Measurements from ENCODE around the gene OCIAD1.
"Not testable (repeated sequence)": the region's sequence is repeated elsewhere in the genome, so short reads cannot be mapped to it uniquely, and the experiment has no call there.

Gene OCIAD1

DNA sequence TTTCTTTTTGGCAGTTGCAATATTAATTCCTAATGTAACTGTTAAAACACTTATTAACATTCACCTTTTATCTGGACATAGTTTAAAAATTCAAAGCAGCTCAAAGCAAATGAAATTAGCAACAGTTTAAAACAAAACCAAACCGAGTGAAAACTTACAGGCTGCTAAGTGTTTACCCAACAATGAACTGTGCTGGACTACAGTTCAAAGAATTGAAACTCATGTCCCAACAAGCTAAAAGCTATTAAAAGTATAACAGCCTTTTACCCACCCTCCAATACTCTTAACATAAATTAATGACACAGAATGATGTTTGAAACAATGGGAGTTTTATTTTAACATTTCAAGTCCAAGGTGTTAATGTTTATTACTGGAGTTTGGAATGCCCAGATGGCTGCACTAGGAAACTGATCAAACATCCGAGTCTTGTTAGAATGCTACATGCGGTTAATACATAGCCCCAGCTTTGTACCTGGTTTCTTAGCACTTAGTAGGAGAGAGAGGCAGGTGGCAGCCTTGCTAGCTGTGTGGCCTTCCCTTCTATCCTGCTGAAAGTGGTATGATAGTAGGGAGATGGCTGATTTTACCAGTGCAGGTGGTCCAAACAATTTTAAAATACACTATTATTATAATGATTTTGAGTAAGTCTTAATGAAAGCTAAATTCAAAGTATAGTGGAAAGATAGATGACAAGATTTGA is 29.7 kb upstream of the OCIAD1 start:
- Mint-ChIP-seq H3K27me3 (no peaks in the 10 kb centered on the region), H3K9me3 (no peaks in the 10 kb centered on the region), H3K4me1 (ENCODE audit: low read depth) (peaks cover 4% of the 10 kb centered on the region), H3K4me3 (no peak overlapping the region), H3K36me3 (ENCODE audit: low read depth) (no peaks in the 10 kb centered on the region), H3K27ac (no peak overlapping the region)

- H3K36me3 Mint-ChIP-seq (ENCODE audit: low read depth): no peaks in the 10 kb centered on the region
- H3K27me3 Mint-ChIP-seq: no peaks in the 10 kb centered on the region
- H3K9me3 Mint-ChIP-seq: no peaks in the 10 kb centered on the region
- H3K4me1 Mint-ChIP-seq (ENCODE audit: low read depth): peaks cover 4% of the 10 kb centered on the region
- H3K27ac Mint-ChIP-seq: no peak overlapping the region
- no peak overlapping the region for H3K4me3 Mint-ChIP-seq
Observed at GRCh38 chr4:48804584-48805301, 26.1 kb upstream of the OCIAD1 start.

DNA sequence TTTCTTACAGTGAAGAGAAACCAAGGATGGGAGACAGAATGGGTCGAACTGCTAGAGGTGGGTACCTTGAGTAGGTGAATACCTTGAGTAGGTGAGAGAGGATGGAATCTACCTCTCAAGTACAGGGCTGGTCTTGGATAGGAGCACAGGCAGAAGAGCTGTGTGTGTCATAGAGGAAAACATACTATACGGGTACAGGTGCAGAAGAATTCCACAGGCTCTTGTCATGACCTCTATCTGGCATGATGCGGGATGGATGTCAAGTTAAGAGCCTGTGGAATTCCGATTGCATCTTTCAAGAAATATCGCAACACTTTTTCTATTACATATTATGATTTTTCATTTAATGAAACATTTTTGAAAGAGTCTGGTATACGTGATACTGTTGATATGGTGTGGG is 18.0 kb upstream of the OCIAD1 start:
- peaks cover 10% of the 10 kb centered on the region for H3K4me1 Mint-ChIP-seq (ENCODE audit: low read depth)
- no peak overlapping the region for H3K27ac Mint-ChIP-seq
- H3K36me3 Mint-ChIP-seq (ENCODE audit: low read depth): no peaks in the 10 kb centered on the region
- peaks cover 13% of the 10 kb centered on the region for H3K27me3 Mint-ChIP-seq
- H3K4me3 Mint-ChIP-seq: no peak overlapping the region
- H3K9me3 Mint-ChIP-seq: no peaks in the 10 kb centered on the region

DNA sequence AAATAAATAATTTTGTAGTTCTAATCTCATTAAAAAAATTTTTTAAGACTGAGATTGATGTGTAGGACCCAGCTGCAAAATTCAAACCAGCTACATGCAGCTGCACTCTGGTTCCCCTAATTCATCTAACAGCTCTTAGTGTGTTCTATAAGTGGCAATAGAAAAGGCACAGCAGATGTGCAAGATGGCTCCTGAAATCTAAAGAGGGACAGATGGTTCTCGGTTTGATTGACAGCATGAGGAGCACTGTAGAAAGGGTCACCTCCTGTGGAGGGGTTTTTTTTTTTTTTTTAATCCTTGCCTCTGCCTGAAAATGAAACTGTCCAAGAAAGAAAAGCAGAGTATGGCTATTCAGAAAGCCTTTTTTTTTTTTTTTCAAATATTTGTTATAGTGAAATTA is 16.9 kb upstream of the OCIAD1 start:
- H3K4me3 Mint-ChIP-seq: no peak overlapping the region
- H3K4me1 Mint-ChIP-seq (ENCODE audit: low read depth): peaks cover 10% of the 10 kb centered on the region
- H3K27me3 Mint-ChIP-seq: peaks cover 13% of the 10 kb centered on the region
- no peak overlapping the region for H3K27ac Mint-ChIP-seq
- no peaks in the 10 kb centered on the region for H3K36me3 Mint-ChIP-seq (ENCODE audit: low read depth)
- no peaks in the 10 kb centered on the region for H3K9me3 Mint-ChIP-seq

DNA sequence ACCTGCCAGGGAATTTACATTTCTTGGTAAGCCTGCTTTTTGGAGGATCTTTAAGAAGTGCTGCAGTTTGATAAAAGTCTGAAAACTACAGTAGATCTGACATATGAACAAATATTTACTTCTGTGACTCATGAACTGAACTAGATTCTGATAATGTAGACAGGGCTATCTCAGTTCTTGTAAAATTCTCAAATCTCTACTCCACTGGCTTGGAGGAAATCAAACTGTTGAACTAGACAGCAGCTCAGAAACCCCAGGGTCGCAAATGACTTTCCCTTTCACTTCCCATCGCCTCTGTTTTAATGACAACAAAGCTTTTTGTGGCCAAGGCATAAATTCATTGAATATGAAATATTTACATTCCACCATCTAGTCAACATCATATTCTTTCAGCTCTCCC is 15.4 kb upstream of the OCIAD1 start:
- no peak overlapping the region for H3K27ac Mint-ChIP-seq
- peaks cover 10% of the 10 kb centered on the region for H3K4me1 Mint-ChIP-seq (ENCODE audit: low read depth)
- no peaks in the 10 kb centered on the region for H3K9me3 Mint-ChIP-seq
- no peak overlapping the region for H3K4me3 Mint-ChIP-seq
- no peaks in the 10 kb centered on the region for H3K36me3 Mint-ChIP-seq (ENCODE audit: low read depth)
- peaks cover 13% of the 10 kb centered on the region for H3K27me3 Mint-ChIP-seq

DNA sequence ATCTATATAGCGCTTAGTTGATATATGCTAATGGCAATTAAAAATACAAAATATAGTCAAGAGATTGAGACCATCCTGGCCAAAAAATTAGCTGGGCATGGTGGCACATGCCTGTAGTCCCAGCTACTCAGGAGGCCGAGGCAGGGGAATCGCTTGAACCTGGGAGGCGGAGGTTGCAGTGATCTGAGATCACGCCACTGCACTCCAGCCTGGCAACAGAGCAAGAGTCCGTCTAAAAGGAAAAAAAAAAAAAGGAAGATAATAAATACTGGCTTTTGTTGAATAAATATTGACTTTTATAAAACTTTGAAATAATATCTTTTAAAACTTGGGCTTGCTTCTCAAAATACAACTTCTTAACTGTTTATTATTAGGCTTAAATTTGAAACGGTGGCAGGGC is 14.6 kb upstream of the OCIAD1 start:
- not testable (repeated sequence) for H3K36me3 Mint-ChIP-seq (ENCODE audit: low read depth); H3K9me3 Mint-ChIP-seq; H3K27me3 Mint-ChIP-seq; H3K4me3 Mint-ChIP-seq; H3K27ac Mint-ChIP-seq
- peaks cover 14% of the 10 kb centered on the region for H3K4me1 Mint-ChIP-seq (ENCODE audit: low read depth)

GRCh38 chr4:48816971-48817370 is 13.9 kb upstream of the OCIAD1 start:
- peaks cover 16% of the 10 kb centered on the region for H3K4me1 Mint-ChIP-seq (ENCODE audit: low read depth)
- no peaks in the 10 kb centered on the region for H3K9me3 Mint-ChIP-seq
- H3K27me3 Mint-ChIP-seq: peaks cover 5% of the 10 kb centered on the region
- H3K36me3 Mint-ChIP-seq (ENCODE audit: low read depth): no peaks in the 10 kb centered on the region
- H3K4me3 Mint-ChIP-seq: no peak overlapping the region
- H3K27ac Mint-ChIP-seq: no peak overlapping the region

GRCh38 chr4:48821431-48821830 is 9.5 kb upstream of the OCIAD1 start:
- H3K36me3 Mint-ChIP-seq (ENCODE audit: low read depth); H3K27ac Mint-ChIP-seq; H3K4me1 Mint-ChIP-seq (ENCODE audit: low read depth); H3K27me3 Mint-ChIP-seq; H3K9me3 Mint-ChIP-seq; H3K4me3 Mint-ChIP-seq: not testable (repeated sequence)

DNA sequence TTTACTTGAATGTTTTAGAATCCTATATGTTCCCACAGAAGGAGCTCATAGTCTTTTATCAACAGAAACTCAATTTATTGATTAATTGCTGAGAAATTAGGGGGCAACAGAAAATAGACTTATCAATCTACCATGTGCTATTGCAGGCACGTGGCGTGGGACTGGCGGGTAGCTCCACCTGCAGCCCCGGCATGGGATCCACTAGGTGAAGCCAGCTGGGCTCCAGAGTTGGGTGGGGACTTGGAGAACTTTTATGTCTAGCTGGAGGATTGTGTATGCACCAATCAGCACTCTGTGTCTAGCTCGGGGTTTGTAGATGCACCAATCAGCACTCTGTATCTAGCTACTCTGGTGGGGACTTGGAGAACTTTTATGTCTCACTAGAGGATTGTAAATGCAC is 3.3 kb upstream of the OCIAD1 start:
- H3K4me3 Mint-ChIP-seq: no peak overlapping the region

DNA sequence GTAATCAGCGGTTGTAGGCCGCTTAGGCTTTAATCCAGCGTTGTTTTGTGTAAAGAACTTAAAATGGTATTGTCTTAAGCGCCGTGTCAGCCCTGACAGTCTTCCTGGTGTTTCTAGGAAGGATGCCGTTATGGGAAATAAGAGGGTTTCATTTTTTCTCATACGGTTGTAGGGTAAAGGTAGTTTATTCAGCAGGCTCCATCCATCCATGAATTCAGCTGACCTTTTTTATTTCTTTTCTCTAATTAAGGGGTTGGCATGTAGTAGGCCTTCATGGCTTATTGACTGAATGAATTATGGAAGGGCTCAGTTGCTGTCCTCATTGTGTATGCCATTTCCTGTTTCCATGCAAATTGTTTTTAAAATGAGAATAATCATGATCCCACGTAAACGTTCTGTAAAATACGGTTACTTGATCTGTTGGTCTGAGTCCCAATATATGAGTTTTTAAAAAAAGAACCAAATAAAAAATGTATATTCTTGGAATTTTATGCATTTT is 693 bp downstream of the OCIAD1 start:
- Mint-ChIP-seq H3K4me1 (ENCODE audit: low read depth) (peaks cover 36% of the 10 kb centered on the region), H3K36me3 (ENCODE audit: low read depth) (peaks cover 33% of the 10 kb centered on the region), H3K27me3 (no peaks in the 10 kb centered on the region), H3K27ac (peak overlapping the region; percentile 99), H3K4me3 (peak overlapping the region; percentile 98), H3K9me3 (no peaks in the 10 kb centered on the region)

More for the DNA sequence above, 3.3 kb upstream of the OCIAD1 start:
- Mint-ChIP-seq H3K4me1 (ENCODE audit: low read depth) (peaks cover 28% of the 10 kb centered on the region), H3K36me3 (ENCODE audit: low read depth) (peaks cover 8% of the 10 kb centered on the region), H3K27me3 (no peaks in the 10 kb centered on the region), H3K9me3 (no peaks in the 10 kb centered on the region), H3K27ac (no peak overlapping the region)

GRCh38 chr4:48832571-48832970 is 1.7 kb downstream of the OCIAD1 start:
- Mint-ChIP-seq H3K27me3 (no peaks in the 10 kb centered on the region), H3K4me3 (peak overlapping the region; percentile 98), H3K36me3 (ENCODE audit: low read depth) (peaks cover 35% of the 10 kb centered on the region)

GRCh38 chr4:48836658-48837057 is 5.8 kb downstream of the OCIAD1 start:
- Mint-ChIP-seq H3K9me3 (no peaks in the 10 kb centered on the region), H3K4me1 (ENCODE audit: low read depth) (peaks cover 18% of the 10 kb centered on the region), H3K27me3 (no peaks in the 10 kb centered on the region), H3K36me3 (ENCODE audit: low read depth) (peaks cover 61% of the 10 kb centered on the region), H3K27ac (no peak overlapping the region), H3K4me3 (no peak overlapping the region)

More at GRCh38 chr4:48832571-48832970, 1.7 kb downstream of the OCIAD1 start:
- H3K4me1 Mint-ChIP-seq (ENCODE audit: low read depth): peaks cover 36% of the 10 kb centered on the region
- H3K9me3 Mint-ChIP-seq: no peaks in the 10 kb centered on the region
- no peak overlapping the region for H3K27ac Mint-ChIP-seq

DNA sequence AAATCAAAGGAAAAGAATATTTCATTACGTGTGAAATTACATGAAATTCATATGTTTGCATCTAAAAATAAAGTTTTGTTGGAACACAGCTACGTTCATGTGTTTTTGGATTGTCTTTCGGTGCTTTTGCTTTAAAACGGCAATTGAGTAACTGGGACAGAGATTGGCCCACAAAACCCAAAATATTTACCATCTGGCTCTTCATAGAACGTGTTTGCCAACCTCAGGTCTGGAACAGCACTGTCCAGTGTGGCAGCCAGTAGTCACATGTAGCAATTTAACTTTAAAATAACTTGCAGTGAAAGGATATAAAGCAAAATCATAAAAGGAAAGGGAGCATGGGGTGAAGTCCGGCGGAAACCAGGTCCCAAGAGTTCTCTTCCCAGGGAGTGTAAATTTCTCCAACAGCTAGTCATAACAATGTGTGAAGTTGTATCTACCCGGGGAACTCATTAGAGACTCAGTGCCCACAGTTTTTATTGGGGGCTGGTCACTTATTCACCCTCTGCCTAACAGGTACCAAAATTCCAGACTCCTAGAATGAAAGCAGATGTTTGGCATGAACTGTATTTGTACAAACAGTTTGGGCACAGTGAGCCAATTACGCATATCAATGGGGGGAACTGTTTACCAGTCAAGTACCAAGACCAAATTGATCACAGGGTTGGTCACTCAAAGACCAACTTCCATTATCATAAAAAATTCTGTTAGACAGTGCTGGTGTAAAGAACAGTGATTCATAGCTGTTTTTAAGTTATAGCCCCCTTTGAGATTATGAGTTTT is 10.3 kb downstream of the OCIAD1 start:
- Mint-ChIP-seq H3K9me3 (no peaks in the 10 kb centered on the region), H3K36me3 (ENCODE audit: low read depth) (peaks cover 70% of the 10 kb centered on the region), H3K27ac (no peak overlapping the region), H3K4me1 (ENCODE audit: low read depth) (no peaks in the 10 kb centered on the region), H3K27me3 (no peaks in the 10 kb centered on the region), H3K4me3 (no peak overlapping the region)

DNA sequence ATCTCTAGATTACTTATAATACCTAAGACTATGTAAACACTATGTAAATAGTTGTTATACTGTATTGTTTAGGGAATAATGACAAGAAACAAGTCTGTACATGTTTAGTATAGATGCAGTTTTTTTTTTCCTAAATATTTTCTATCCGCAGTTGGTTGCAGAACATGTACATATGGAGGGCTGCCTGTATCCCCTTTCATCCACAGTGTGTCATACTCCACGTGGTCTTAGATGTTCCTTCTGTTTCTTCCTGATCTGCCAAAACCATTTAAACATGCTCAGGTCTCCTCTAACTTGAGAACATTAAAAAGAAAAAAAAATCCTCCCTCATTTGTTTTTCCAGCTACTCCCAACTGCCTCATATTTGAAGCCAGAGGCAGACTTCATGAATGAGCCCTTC is 14.0 kb downstream of the OCIAD1 start:
- Mint-ChIP-seq H3K36me3 (ENCODE audit: low read depth) (peaks cover 70% of the 10 kb centered on the region), H3K4me1 (ENCODE audit: low read depth) (no peaks in the 10 kb centered on the region), H3K27ac (no peak overlapping the region), H3K27me3 (no peaks in the 10 kb centered on the region), H3K4me3 (no peak overlapping the region), H3K9me3 (peaks cover 6% of the 10 kb centered on the region)

DNA sequence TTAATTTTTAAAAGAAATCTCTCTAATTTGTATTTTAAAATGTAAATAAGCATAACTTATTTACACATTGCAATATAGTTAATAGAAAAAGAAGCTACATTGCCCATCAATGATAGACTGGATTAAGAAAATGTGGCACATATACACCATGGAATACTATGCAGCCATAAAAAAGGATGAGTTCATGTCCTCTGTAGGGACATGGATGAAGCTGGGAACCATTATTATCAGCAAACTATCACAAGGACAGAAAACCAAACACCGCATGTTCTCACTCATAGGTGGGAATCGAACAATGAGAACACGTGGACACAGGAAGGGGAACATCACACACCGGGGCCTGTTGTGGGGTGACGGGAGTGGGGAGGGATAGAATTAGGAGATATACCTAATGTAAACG is 17.9 kb downstream of the OCIAD1 start:
- not testable (repeated sequence) for H3K27ac Mint-ChIP-seq, H3K9me3 Mint-ChIP-seq, H3K4me3 Mint-ChIP-seq, H3K27me3 Mint-ChIP-seq
- Mint-ChIP-seq H3K36me3 (ENCODE audit: low read depth) (peaks cover 75% of the 10 kb centered on the region), H3K4me1 (ENCODE audit: low read depth) (peaks cover 17% of the 10 kb centered on the region)

Measured in stimulated activated naive CD8-positive, alpha-beta T cell treated with anti-CD3 and anti-CD28 coated beads, Interleukin-15, Interleukin-2, amounts not matched to agents 100 ng/mL and 50 ng/mL, for 24 hours (primary cell).